ENCODE measurements around the gene MEOX2. TPM values are rescaled to one million over a fixed set of nuclear protein-coding genes. Genes with fewer than 3 reads are reported as not detected.

Gene MEOX2
- total and polyA plus RNA-seq, 2 of the 13 experiments (the other 11 are each of a cell fraction or from before 2014, with no cell fraction given): not detected

DNA sequence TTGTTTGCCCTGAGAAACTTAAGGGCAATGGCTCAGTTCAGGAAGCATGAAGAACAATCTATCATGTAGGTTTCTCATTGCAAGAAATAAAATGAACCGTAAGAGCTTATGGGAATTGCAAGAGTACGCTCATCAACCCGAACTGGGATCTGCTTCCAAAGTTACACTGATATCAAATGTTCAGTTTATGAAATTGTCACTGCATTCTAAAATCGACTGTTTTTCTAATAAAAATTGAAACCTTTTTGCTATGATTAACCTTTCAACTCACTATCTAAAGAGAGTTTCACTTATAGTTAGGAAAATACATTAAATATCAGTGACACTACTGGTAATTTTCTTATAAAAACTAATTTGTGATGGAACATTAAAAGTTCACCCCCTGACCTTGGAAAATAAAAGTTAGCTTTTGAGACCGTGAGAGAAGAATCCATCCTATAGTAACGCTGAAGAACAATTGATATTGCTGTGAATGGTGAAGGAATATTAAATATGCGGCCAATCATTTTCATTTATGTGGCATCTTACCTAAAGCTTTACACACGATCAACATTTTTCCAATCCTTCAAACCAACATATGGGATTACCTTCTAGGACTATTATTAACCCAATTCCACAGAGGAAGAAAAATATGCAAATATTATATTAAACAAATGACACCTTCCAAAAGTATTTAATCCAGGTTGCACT is 2.2 kb downstream of the MEOX2 start:
- TF ChIP-seq HNRNPL (IDR thresholded peaks at IDR 0.05; ENCODE audit: low read depth, low read length) (no peak), ZNF761 (CRISPR knock-in tag; conservative IDR thresholded peaks at IDR 0.05) (no peak), ZNF44 (CRISPR knock-in tag; IDR thresholded peaks at IDR 0.05) (no peak), XRCC5 (optimal IDR thresholded peaks at IDR 0.05; ENCODE audit: low read length) (no peak), NRL (CRISPR knock-in tag; IDR thresholded peaks at IDR 0.05; ENCODE audit: borderline replicate concordance) (no peak), IKZF1 (IDR thresholded peaks at IDR 0.05) (no peak), BORCS8-MEF2B (CRISPR knock-in tag; IDR thresholded peaks at IDR 0.05) (no peak), NAIF1 (CRISPR knock-in tag; IDR thresholded peaks at IDR 0.05; ENCODE audit: borderline replicate concordance) (no peak)
- 14% methylated on average over 8 of the region's 8 CpGs for WGBS (ENCODE audit: low lambda C conversion rate)
- no peaks in the 10 kb centered on the region for H3K36me3 ChIP-seq (replicated peaks in 1 of 2; ENCODE audit: control insufficient read depth in 1 of 2, insufficient read depth in 2 of 2, low read length in 2 of 2)
- no TSS peak for BruUV-seq (replicated peaks)
- no peaks in the 10 kb centered on the region for H4K20me1 ChIP-seq (ENCODE audit: insufficient read depth, low read length)
- ChIA-PET POLR2A (no interaction called here), CTCF (ENCODE audit: low intra/inter-chr PET ratio, low total read pairs) (no interaction called here)
- no peak overlapping the region for H3K4me3 ChIP-seq (replicated peaks in 1 of 3; ENCODE audit: insufficient read depth in 1 of 3, low read depth in 2 of 3, low read length in 3 of 3)
- DNase-seq (ENCODE audit: low spot score) (no peak), FAIRE-seq (no peak), ATAC-seq (no peak)
- H3K79me2 ChIP-seq (ENCODE audit: insufficient read depth, low read length): no peaks in the 10 kb centered on the region
- no peak overlapping the region for H2AFZ ChIP-seq (ENCODE audit: low read length)
- H3K27me3 ChIP-seq (ENCODE audit: control insufficient read depth in 1 of 2, insufficient read depth in 2 of 2, low read length in 2 of 2): peaks cover 0 to 20% of the 10 kb centered on the region in 2 experiments; a peak in 2 of 5 replicates
- no peaks in the 10 kb centered on the region for H3K9me3 ChIP-seq (ENCODE audit: low read length)
- H3K4me2 ChIP-seq (ENCODE audit: low read depth, low read length): no peak overlapping the region
- no peak overlapping the region for H3K27ac ChIP-seq (ENCODE audit: extremely low read length, insufficient read depth, low read length)
- no peaks in the 10 kb centered on the region for H3K4me1 ChIP-seq (ENCODE audit: insufficient read depth, low read length)
- H3K9ac ChIP-seq (ENCODE audit: insufficient read depth, low read depth, low read length): no peak overlapping the region
- intact Hi-C loops (cut with micrococcal nuclease; ENCODE audit: unreplicated experiment): no loop called here
- in situ Hi-C loops (cut with HindIII; ENCODE audit: extremely low pct_ligation_motif_present, low pct_unique_long_range_greater_than_20kb): no loop called here

DNA sequence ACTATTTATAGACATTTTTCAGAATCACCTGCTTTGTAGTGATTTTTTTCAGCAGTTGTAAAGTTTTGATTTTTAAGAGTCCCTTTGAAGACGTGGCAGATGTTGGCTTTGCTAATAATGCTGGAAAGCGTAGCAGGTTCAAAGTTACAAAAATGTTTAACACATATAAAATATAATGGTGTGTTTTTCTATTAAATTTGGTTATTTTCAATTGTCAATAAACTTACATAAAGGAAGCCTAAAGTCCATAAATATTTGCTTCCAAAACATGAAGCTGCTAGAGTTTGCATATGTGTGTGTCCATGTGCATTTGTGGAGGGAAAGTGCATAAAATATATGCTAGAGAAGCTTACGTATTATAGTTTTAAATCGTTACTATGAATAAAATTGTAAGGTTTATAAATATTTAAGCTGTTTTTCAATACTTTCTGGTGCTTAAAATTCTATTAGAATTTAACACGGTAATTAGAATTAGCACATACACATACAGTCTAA is 3.7 kb downstream of the MEOX2 start:
- WGBS (ENCODE audit: low lambda C conversion rate): 12% methylated on average over 5 of the region's 5 CpGs
- DNase-seq (ENCODE audit: low spot score) (no peak), ATAC-seq (no peak), FAIRE-seq (no peak)
- TF ChIP-seq, protein P1, sequence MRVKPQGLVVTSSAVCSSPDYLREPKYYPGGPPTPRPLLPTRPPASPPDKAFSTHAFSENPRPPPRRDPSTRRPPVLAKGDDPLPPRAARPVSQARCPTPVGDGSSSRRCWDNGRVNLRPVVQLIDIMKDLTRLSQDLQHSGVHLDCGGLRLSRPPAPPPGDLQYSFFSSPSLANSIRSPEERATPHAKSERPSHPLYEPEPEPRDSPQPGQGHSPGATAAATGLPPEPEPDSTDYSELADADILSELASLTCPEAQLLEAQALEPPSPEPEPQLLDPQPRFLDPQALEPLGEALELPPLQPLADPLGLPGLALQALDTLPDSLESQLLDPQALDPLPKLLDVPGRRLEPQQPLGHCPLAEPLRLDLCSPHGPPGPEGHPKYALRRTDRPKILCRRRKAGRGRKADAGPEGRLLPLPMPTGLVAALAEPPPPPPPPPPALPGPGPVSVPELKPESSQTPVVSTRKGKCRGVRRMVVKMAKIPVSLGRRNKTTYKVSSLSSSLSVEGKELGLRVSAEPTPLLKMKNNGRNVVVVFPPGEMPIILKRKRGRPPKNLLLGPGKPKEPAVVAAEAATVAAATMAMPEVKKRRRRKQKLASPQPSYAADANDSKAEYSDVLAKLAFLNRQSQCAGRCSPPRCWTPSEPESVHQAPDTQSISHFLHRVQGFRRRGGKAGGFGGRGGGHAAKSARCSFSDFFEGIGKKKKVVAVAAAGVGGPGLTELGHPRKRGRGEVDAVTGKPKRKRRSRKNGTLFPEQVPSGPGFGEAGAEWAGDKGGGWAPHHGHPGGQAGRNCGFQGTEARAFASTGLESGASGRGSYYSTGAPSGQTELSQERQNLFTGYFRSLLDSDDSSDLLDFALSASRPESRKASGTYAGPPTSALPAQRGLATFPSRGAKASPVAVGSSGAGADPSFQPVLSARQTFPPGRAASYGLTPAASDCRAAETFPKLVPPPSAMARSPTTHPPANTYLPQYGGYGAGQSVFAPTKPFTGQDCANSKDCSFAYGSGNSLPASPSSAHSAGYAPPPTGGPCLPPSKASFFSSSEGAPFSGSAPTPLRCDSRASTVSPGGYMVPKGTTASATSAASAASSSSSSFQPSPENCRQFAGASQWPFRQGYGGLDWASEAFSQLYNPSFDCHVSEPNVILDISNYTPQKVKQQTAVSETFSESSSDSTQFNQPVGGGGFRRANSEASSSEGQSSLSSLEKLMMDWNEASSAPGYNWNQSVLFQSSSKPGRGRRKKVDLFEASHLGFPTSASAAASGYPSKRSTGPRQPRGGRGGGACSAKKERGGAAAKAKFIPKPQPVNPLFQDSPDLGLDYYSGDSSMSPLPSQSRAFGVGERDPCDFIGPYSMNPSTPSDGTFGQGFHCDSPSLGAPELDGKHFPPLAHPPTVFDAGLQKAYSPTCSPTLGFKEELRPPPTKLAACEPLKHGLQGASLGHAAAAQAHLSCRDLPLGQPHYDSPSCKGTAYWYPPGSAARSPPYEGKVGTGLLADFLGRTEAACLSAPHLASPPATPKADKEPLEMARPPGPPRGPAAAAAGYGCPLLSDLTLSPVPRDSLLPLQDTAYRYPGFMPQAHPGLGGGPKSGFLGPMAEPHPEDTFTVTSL (CRISPR knock-in tag; IDR thresholded peaks at IDR 0.05; ENCODE audit: borderline replicate concordance): no peak
- H3K9ac ChIP-seq (ENCODE audit: insufficient read depth, low read depth, low read length): no peak overlapping the region
- no peaks in the 10 kb centered on the region for H3K9me3 ChIP-seq (ENCODE audit: low read length)
- H3K4me3 ChIP-seq (replicated peaks in 1 of 3; ENCODE audit: insufficient read depth in 1 of 3, low read depth in 2 of 3, low read length in 3 of 3): no peak overlapping the region
- no peaks in the 10 kb centered on the region for H3K79me2 ChIP-seq (ENCODE audit: insufficient read depth, low read length)
- no peak overlapping the region for H2AFZ ChIP-seq (ENCODE audit: low read length)
- BruUV-seq (replicated peaks): no TSS peak
- CTCF ChIA-PET (ENCODE audit: low intra/inter-chr PET ratio, low total read pairs): no interaction called here
- H3K36me3 ChIP-seq (replicated peaks in 1 of 2; ENCODE audit: control insufficient read depth in 1 of 2, insufficient read depth in 2 of 2, low read length in 2 of 2): no peaks in the 10 kb centered on the region
- no peak overlapping the region for H3K4me2 ChIP-seq (ENCODE audit: low read depth, low read length)
- no peaks in the 10 kb centered on the region for H3K4me1 ChIP-seq (ENCODE audit: insufficient read depth, low read length)
- H4K20me1 ChIP-seq (ENCODE audit: insufficient read depth, low read length): no peaks in the 10 kb centered on the region
- intact Hi-C loops (cut with micrococcal nuclease; ENCODE audit: unreplicated experiment) (no loop called here), in situ Hi-C loops (cut with HindIII; ENCODE audit: extremely low pct_ligation_motif_present, low pct_unique_long_range_greater_than_20kb) (no loop called here)
- H3K27me3 ChIP-seq (ENCODE audit: control insufficient read depth in 1 of 2, insufficient read depth in 2 of 2, low read length in 2 of 2): peaks cover 0 to 19% of the 10 kb centered on the region in 2 experiments; a peak in 2 of 5 replicates
- no peak overlapping the region for H3K27ac ChIP-seq (ENCODE audit: extremely low read length, insufficient read depth, low read length)
- POLR2A ChIA-PET: no interaction called here
